ENCODE results near the gene FBP2. TPM values are rescaled to one million over a fixed set of nuclear protein-coding genes. Genes with fewer than 3 reads are reported as not detected.
A peak's percentile ranks its signal among the peaks of the same experiment; 100 is the strongest.

Gene FBP2
- total RNA-seq (2014; rRNA removed; shearing (Covaris generic)): not detected in 2 replicates

- DNase-seq (ENCODE audit: low spot score): no peak
Observed at GRCh38 chr9:94593459-94594345, at the start of gene FBP2. Gene FBP2, minus strand, starts transcription at chr9:94593824. Its CDS starts 98 bp downstream, at chr9:94593726.

DNA sequence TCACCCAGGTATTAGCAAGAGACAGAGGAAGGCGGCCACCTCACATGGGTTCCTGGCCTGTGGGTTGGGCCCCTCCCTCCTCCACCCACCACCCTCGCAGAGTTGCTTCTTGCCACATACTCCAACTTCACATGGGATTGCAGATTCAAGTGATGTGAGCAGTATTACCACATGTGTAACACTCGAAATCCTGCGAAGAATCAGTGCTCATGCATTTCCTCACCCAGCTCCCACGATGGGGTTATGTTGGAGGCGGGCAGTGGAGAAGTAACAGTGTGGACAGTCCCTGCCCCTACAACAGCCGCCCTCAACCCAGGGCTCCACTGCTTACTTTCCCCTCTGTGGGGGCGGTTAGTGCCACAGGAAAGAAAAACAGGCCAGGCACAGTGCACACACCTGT, 49.6 kb upstream of the FBP2 start:
- no peak for DNase-seq (ENCODE audit: low spot score)

DNA sequence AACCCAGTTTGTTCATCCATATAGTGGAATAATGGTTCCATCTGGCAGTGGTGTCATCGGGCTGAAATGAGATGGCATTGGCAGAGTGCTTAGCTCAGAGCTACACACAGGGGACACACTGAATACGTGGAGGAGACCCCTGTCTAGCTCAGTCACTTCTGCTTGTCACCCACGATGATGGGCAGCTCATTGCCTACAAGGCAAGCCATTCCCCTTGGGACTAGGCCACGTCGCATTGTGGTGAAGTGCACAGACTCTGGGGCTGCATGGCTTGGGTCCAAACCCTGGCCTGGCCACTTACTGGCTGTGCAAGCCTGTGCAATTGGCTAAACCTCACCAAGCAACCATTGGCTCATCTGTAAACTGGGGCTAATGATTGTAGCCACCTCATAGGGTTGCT, 48.9 kb upstream of the FBP2 start:
- no peak for DNase-seq (ENCODE audit: low spot score)

DNA sequence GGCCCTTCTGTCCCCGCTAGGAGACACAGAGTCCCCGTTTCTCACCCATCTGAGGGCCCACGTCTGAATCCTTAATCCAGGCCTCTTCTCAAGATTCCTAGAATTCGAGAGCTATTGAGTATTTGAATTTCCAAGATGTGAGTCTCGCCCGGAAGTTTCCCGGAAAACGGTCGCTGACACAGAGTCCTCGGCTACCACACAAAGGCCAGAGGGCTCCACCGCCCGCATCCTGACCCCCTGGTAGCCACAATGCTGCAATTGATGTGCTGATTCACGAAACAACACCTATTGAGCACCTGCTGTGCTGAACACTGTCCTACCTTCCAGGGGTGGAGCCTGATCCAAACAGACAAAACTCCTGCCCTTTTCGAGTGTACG, 46.4 kb upstream of the FBP2 start:
- peak; percentile 60 for DNase-seq (ENCODE audit: low spot score)

DNA sequence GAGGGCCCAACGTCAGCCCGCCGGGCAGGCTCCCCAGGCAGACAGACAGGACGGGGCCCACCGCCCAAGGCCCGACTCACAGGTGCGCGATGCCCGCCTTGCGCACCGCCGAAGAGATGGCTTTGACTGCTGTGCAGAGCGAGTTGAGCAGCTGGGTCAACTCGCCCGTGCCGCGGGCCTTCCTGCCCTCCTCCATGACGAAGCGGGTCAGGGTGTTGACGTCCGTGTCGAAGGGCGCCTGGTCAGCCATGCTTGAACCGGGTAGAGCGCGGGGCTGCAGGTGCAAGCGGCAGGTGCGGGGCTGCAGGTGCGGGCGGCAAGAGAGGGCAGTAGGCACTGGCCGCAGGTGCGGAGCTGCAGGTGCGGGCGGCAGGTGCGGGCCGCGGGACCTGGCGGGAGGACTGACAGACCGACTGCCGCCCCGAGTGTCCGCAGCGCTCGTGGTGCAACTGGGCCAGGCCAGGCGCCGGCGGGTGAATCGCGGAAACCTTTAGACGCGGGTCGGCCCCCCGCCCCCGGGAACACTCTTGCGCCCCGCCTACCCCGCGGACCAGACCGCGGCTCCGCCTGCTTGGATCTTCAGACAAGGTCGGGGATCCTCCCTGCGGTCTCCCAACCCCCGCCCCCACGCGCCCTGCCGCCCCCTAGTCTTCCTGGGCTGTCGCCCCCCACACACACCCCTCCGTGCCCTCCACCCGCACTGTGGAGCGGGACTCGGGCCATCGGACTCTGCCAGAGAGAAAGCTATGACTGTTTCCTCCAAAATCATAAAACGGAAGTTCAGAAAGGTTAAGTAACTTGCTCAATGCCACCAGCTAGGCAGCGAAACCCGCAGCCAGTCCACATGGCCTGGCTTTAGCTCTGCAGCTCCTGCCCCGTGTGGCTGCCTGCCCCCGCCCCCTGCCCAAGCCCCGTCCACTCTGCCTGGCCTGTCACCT, 45.7 kb upstream of the FBP2 start, which contains the start of gene FBP1:
Gene FBP1 (minus strand): TSS at position 458 of the 938 bp plus-strand sequence. CDS start 208 bp downstream, at position 250.
- peak; percentile 52 for DNase-seq (ENCODE audit: low spot score)

DNA sequence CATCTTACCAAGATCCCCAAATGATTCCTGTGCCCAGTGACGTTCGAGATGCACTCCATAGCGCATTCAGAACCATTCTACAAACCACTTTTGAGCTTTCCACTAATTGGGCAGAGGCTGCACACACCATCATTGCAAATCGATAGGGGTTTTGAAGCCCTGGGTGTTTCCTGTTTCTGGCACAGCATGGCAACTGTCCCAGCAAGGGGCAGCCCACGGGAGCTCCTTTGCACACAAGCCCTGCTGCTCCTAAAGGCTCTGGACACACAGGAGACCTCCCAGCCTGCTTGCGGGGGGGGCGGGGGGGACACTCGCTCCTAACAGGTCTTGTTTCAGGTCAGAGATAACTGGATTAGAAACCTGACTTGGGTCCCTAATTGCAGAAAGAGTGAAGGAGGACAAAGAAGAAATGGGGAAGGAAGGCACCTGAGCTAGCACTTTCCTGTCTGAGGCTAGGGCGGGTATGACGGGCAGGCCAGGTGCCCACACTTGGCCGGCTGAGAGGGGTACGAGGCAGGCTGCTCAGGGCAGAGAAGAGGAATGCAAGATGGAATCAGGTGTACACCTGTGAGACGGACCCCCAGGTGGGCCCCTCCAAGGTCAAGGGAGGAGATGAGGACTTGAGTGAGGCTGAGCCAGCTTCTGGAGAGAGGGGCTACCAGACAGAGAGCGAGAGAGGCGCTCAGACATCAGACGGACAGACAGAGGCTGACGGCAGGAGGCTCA, 44.9 kb upstream of the FBP2 start:
- peak; percentile 38 for DNase-seq (ENCODE audit: low spot score)

DNA sequence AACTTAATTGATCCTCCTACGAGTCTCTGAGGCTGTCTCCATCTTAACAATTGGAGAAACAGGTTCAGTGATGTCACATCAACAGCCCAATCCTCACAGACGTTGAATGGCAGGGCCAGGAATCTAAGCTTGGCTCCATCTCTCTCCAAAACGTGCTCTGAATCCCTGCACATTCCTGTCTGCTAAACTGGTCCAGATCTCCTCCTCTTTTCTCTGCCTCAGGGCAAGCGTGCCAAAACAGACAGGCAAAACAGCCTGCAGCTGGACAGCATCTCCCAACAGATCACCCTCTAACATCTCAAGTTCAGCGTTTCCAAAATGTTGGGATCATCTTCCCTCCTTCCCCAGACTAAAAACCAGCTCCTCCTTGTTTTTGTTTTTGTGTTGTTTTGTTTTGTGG, 39.1 kb upstream of the FBP2 start:
- no peak for DNase-seq (ENCODE audit: low spot score)

DNA sequence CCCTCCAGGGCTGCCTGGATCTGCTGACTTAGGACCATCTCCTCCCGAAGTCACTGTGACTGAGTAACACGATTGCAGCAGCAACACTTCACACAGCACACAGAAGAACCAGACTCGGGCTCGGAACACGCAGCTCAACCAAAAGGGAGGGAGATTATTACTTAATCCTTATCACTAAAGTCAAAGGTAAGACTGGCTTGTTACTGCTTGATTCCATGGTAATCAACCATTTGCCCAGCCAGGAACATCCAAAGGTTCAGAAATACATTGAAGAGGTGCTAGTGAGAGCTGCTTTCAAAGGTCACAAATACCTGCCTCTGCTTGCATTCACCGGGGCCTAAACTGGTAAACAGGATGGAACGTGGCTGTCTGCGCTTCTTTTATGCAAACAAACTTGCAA, 38.0 kb upstream of the FBP2 start:
- DNase-seq (ENCODE audit: low spot score): no peak

DNA sequence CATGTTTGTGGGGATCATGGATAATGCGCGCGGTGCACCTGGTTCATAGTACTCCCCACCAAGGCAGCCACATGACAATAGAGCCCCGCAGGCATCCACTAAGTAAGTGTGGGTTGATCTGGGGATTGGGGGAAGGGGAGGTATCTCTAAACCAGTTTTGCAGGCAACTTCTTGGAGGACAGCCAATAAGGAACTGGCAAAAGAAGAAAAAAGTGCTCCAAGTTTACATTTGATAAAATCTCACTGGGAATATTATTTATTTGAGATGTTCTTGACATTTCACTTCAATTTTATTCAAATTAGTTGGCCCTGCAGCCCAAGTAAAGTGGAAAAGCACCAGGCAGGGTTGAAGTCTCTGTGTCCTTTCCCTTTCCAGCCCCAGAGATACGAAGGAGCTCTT, 37.2 kb upstream of the FBP2 start:
- peak; percentile 91 for DNase-seq (ENCODE audit: low spot score)

GRCh38 chr9:94630281-94630680, 36.7 kb upstream of the FBP2 start:
- no peak for DNase-seq (ENCODE audit: low spot score)

DNA sequence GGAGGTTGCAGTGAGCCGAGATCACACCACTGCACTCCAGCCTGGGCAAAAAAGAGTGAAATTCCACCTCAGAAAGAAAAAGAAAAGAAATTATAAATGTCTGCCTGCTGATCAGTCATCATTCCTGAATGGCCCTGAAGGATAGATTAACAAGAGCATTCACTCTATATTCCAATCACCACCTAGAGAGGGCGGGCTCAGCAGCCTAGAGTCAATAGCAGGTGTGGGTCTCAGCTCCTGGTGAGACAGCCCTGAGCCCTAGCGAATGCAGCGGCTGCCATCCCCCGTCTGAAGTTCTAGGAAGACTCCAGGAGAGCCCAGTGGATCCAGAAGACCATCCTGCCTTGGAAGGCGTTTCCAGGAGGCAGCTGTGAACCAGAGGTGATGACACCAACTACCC, 33.7 kb upstream of the FBP2 start:
- DNase-seq (ENCODE audit: low spot score): no peak

GRCh38 chr9:94625835-94626234, 32.2 kb upstream of the FBP2 start:
- no peak for DNase-seq (ENCODE audit: low spot score)

DNA sequence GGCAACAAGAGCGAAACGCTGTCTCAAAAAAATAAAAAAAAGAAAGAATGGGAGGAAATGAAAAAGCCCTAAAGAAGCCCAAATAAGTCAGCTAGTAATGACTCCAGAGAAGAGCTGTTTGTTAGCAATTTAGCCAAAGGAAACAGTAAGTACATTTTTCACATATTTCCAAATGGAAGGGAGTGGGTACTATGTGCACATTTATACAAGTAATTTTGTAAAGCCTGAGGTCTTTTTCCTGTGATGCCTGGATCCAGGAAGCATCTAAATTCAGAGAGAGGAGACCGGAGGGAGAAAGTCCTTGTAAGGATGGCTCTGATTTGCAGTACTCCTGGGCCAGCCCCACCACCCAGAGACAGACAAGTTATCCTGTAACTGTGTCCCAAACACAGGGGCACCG, 31.0 kb upstream of the FBP2 start:
- DNase-seq (ENCODE audit: low spot score): no peak

DNA sequence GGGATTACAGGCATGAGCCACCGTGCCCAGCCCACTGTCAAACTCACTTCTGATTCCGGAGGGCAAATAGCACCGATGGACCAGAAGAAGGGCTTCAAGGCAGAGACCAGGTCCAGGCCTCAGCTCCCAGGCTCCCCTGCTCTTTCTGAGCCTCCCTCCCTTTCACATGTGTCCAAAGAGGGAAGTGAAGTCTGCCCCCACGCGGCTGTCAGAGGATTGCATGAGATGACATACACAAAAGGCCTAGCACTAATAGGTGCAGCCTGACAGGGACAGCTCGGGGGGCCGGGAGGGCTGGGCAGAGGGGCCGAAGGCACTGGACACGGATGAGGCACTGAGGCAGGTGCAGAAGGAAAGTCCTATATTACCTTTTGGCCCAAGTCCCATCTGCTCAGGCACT, 29.6 kb upstream of the FBP2 start:
- DNase-seq (ENCODE audit: low spot score): peak; percentile 72

GRCh38 chr9:94622087-94622800, 28.6 kb upstream of the FBP2 start:
- DNase-seq (ENCODE audit: low spot score): no peak

GRCh38 chr9:94619026-94619425, 25.4 kb upstream of the FBP2 start:
- no peak for DNase-seq (ENCODE audit: low spot score)

GRCh38 chr9:94613003-94613402, 19.4 kb upstream of the FBP2 start:
- DNase-seq (ENCODE audit: low spot score): no peak

GRCh38 chr9:94612071-94612470, 18.4 kb upstream of the FBP2 start:
- peak; percentile 65 for DNase-seq (ENCODE audit: low spot score)

DNA sequence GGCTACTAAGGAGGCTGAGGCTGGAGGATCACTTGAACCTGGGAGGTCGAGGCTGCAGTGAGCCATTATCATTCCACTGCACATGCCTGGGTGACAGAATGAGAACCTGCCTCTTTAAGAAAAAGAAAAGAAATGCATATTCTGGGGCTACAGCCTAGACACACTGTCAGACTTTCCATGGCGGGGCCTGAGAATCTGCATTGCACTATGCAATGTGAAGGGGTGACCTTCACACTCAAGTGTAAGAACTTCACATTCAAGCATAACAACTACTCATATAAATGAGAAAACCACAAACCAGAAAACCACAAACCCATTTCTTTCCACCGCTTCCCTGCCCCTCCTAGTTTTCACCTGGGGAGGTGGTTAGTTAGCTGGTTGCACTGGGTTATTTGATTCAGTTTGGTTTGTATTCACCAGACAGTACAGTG, 18.0 kb upstream of the FBP2 start:
- DNase-seq (ENCODE audit: low spot score): no peak

DNA sequence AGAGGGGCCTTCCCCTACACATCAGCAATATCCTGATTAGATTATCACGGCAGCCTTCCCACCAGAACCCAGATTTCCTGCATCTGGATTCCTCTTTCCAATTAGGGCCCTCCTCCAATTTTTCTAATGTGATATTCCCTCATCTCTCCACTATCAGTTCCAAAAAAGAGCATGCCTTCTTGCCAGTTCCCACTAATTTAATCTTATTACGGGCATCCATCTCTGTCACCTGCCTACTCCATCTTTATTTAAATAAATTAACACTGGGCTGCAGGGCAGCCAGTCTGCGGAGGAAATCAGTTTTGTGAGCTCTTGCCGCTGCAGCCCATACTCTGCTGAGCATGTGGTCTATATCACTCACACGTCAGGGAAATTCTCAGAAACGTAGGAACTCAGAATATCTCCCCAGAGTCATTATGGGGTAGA, 16.6 kb upstream of the FBP2 start:
- DNase-seq (ENCODE audit: low spot score): no peak

DNA sequence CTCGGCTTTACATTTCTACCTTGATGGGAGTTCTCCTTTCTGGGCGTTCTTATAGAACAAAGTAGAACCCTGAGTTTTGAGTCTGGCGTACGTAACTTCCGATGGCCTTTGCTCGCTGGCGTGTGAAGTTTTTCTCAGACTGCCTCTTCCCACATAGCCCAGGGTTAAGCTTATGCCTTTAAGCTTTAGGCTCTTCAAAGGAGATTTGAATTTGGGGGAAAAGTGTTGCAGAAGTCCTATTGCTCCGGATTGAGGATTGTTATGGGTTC, 13.7 kb upstream of the FBP2 start:
- DNase-seq (ENCODE audit: low spot score): no peak
